ENCODE measurements around the gene ARX. TPM values are rescaled to one million over a fixed set of nuclear protein-coding genes. Genes with fewer than 3 reads are reported as not detected.

The ARX gene
- total RNA-seq, 3 donors from 2014 or later: 0.13 to 1.0 (median 0.63) TPM

- Histone ChIP-seq H3K9me3 (no peaks in the 10 kb centered on the region), H3K36me3 (ENCODE audit: low read depth) (no peaks in the 10 kb centered on the region), H3K4me3 (no peak overlapping the region), H3K4me1 (ENCODE audit: low read depth) (no peaks in the 10 kb centered on the region)
- DNase-seq (no peak), ATAC-seq (no peak)
- intact Hi-C loops (cut with DNase I, micrococcal nuclease): no loop called here
- no peak for TF ChIP-seq CTCF (IDR thresholded peaks at IDR 0.05)
Measured at GRCh38 chrX:25048178-25048577, 32.4 kb upstream of the ARX start.

GRCh38 chrX:25043192-25043591, 27.4 kb upstream of the ARX start:
- Histone ChIP-seq H3K36me3 (ENCODE audit: low read depth) (no peaks in the 10 kb centered on the region), H3K9me3 (no peaks in the 10 kb centered on the region), H3K4me3 (no peak overlapping the region), H3K4me1 (ENCODE audit: low read depth) (no peaks in the 10 kb centered on the region)
- intact Hi-C loops (cut with DNase I, micrococcal nuclease): no loop called here
- no peak for TF ChIP-seq CTCF (IDR thresholded peaks at IDR 0.05)
- ATAC-seq (no peak), DNase-seq (no peak)

DNA sequence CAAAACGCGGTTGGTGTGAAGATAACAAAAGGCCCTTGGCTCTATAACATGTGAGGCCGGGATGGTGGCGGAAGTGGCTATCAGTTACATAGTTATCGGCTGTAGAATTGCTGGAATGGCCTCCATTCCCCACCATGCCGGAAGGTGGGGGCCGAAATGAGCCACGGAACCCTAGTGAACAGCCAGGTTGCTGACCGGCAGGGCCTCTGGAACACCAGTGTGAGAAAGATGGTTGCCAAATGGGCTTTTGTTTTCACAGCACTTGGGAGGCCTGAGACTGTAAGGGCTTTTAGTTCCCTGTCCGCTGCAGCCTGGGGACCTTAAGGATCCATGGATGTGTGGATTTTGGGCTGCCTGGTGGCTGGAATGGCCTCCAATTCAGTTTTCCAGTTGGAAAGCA, 23.3 kb upstream of the ARX start:
- ATAC-seq (no peak), DNase-seq (no peak)
- intact Hi-C loops (cut with DNase I, micrococcal nuclease): no loop called here
- no peak for TF ChIP-seq CTCF (IDR thresholded peaks at IDR 0.05)
- Histone ChIP-seq H3K9me3 (no peaks in the 10 kb centered on the region), H3K4me1 (ENCODE audit: low read depth) (no peaks in the 10 kb centered on the region), H3K4me3 (no peak overlapping the region), H3K36me3 (ENCODE audit: low read depth) (no peaks in the 10 kb centered on the region)

GRCh38 chrX:25034889-25035288, 19.1 kb upstream of the ARX start:
- no peaks in the 10 kb centered on the region for H3K4me1 ChIP-seq (ENCODE audit: low read depth)
- DNase-seq: no peak
- no peaks in the 10 kb centered on the region for H3K9me3 ChIP-seq
- intact Hi-C loops (cut with DNase I, micrococcal nuclease): no loop called here
- no peaks in the 10 kb centered on the region for H3K36me3 ChIP-seq (ENCODE audit: low read depth)
- no peak for ATAC-seq
- H3K4me3 ChIP-seq: no peak overlapping the region
- TF ChIP-seq CTCF (IDR thresholded peaks at IDR 0.05): no peak

GRCh38 chrX:25029288-25029825, 13.6 kb upstream of the ARX start:
- intact Hi-C loops (cut with DNase I, micrococcal nuclease): no loop called here
- DNase-seq (no peak), ATAC-seq (no peak)
- H3K36me3 ChIP-seq (ENCODE audit: low read depth): no peaks in the 10 kb centered on the region
- no peaks in the 10 kb centered on the region for H3K9me3 ChIP-seq
- no peaks in the 10 kb centered on the region for H3K4me1 ChIP-seq (ENCODE audit: low read depth)
- TF ChIP-seq CTCF (IDR thresholded peaks at IDR 0.05): no peak
- no peak overlapping the region for H3K4me3 ChIP-seq

GRCh38 chrX:25028726-25029125, 13.0 kb upstream of the ARX start:
- Histone ChIP-seq H3K9me3 (no peaks in the 10 kb centered on the region), H3K4me1 (ENCODE audit: low read depth) (no peaks in the 10 kb centered on the region), H3K36me3 (ENCODE audit: low read depth) (no peaks in the 10 kb centered on the region), H3K4me3 (no peak overlapping the region)
- TF ChIP-seq CTCF (IDR thresholded peaks at IDR 0.05): no peak
- no peak for DNase-seq
- intact Hi-C loops (cut with DNase I, micrococcal nuclease): no loop called here
- no peak for ATAC-seq
